Suppressor macrophage (primary cell): Measurements from ENCODE around the gene SUMF1.

ENCODE experiments used
- DNase-seq, 4 experiments: peaks; one replicate each; pipeline ENCODE4 v3.0.0-alpha.2; 2020 to 2022

SUMF1 gene

DNA sequence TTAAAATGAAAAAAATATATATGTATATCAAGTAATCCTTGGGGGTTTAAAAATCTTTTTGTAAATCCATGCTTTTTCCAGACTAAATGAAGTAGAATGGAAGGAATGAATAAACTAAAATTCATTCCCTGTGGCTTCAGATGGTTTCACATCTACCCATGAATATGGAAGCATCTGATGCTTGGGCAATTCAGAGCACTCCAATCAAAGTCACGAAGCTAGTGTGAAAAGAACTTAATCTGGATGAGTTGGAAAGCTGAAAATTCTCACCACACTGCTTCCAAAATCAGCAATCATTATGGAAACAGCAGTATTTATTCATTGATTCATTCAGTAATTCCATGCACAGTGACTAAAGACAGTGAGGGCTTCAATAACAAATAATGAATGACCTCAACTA lies 55.2 kb downstream of the SUMF1 start:
- DNase-seq, result no peak

DNA sequence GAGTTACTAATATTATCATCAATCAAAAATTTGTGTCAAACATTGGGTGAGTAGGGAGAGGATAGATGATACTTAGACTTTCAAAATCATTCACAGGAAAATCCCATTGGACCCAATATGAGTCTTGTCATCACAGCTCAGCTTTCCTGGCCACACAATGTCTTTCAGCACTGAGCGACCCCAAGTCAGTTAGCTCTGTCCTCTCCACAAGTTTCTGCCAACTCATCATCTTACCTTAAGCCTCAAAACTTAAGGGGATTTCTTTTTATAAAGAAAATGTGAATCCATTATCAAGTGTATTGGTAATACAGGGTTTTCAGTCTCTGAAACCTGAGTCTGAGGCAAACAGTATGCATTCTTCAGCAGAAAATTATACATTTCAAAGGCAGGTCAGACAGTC lies 55.8 kb downstream of the SUMF1 start:
- no peak for DNase-seq

DNA sequence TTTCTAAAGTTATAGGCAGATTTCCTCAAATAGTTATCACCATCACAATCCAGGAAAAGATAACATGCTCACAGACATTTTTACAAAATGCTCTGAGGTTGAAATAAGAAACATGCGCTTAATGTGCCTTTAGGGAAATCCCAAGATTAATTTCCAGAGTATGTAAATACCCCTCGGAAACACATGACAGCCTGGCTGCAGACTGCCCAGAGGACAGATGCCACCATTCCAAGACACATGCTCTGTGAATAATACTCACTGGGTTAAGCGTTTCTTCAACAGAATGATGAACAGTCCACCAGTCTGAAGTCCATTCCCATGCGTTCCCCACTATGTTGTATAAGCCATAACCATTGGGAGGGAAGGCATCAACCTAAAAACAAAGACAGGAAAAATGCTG lies 56.5 kb downstream of the SUMF1 start:
- DNase-seq, result no peak

DNA sequence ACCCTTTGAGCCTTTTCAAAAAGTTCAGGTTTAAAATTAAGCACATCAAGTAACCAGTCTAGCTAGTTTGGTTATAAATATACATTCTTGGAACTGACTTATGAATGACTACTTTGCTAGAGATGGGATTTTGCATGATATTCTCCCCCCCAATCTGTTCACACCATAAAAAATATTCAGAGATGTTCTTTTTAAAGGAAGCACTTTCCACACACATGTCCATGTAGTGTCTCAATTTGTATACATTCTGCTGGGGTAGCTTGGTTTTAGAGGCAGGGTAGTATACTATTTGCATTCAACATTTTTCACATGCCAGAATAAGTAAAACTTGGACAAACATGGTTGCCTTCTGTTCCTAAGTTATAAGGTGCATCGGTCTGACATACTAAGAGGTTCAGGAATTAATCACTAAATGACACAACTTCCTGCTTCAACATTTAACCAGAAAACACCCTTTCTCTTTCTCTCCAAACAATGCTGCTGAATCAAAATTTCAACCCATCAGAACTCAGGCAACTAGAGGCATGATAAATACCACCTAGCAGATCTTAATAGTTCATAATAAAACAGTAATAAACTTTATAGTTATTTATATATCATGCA lies 57.0 kb downstream of the SUMF1 start:
- DNase-seq, result no peak

DNA sequence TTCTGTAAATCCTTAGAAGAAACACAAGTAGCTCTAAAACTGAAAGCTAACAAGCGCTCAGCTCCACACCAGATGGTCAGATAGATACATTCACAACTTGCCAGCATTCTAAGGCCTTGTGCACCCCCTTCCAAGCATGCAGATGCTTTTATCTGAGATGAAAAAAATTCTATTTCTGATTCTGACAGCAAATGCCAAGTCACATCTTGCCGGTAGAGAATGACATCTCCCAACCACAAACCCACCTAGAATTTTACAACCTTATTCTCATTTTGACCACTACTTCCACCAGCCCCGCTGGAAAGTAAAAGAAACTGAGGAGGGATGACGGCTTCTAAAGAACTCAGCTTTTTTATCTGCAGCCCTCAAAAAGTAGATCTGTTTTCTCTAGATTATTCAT lies 57.7 kb downstream of the SUMF1 start:
- no peak for DNase-seq

DNA sequence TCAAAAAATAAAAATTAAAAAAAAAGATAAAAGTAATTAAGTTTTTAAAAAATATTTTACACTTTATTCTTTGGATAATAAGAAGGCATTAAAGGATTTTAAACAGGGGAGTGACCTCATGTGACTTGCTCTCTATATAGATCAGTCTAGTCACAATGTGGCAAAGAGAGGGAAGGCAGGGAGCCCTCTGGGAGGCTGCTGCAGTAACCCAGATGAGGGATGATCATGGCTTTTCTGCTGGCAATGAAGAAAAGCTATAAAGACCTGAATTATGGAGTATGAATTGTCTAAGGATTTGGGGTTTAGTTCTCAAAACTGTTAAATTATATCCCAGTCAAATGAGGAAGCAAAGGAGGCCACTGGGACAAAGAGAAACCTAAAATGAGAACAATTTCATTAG lies 58.1 kb downstream of the SUMF1 start:
- DNase-seq, result peak in 3 of 4 experiments; percentile 18 to 42 (median 18)

DNA sequence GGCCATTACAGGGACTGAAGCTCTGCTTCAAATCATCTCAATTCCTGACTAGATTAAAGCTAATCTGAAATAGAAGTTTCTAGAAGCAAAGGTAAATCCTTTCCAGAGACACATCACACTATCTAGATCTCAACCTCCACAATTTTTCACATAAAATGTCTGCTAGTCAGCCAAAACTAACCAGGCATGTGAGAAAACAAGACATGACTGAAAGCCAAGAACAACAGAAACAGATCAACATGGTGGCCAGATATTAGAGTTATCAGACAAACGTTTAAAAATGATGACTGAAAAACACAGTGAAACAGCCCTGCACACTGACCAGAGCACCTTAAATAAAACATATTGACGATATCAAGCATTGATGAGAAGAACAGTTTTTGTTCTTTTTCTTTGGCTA lies 59.1 kb downstream of the SUMF1 start:
- no peak for DNase-seq

DNA sequence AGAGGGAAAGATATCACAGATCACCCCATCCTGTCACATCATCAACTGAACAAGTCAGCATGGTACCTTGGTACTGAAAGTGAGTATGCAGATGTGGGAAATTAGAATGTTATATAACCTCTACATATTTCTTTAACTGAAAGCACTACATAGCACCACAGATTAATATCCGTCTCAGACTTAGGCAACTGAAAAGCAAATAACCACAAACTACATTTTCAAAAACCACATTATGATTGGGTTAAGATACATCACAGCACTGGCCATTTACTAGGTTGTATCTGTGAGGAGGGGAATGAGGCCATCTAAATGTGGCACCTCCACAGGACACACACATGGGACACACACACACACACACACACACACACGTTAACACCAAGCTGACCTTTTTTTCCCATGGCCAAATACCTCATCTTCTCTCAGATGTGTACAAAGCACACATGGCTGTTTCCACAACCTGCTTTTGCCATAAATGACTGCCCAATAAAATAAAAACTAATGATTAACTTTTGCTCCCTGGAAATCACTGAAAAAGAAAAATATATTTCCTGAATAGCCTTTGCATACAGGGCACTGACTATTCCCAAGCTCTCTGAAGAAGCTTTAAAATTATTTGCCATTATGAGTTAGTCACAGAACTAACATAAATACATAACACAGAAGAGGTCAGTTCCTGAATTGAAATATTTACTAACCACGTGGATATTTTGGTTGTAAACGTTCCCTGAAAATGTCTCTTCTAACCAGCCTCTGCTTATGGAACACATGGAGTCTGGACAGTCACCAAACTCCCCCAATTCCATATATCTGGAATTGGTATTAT lies 60.1 kb downstream of the SUMF1 start:
- DNase-seq, result no peak

DNA sequence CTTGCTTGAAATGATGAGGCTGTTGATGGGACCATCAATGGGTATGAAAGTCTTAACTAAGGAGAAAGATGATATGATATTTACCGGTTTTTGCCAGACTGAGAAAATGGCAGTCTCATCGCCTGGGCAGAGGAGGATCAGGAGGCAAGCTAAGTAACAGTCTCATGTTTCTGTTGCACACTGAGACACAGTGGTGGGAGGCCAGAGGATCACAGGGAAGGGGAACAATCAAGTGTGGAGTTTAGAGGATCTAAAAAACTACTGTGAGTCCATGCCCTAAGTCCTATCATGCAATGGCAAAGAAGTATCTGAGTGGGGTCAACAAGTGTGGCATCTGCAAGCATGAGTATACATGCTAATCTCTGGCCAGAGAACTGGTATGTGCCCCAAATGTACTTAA lies 62.2 kb downstream of the SUMF1 start:
- peak in 3 of 4 experiments; percentile 37 to 46 (median 44) for DNase-seq

DNA sequence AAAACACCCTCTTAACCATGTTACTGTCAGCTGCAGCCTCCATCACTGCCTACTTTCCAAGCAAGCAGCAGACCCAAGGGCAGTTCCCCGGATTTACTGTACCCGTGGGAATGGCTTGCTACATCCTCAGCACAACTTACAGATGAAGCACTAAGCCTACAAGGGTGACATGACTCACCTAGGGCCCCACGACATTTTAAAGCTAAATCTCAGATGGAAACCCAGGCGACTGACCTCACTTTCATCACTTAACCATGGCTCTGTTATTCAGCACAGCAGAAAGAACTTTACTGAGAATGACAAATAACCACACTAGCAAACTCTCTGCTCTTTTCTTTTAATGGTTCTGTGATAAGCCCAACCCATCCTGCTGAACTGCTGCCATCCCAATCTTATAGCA lies 65.6 kb downstream of the SUMF1 start:
- DNase-seq, result no peak

DNA sequence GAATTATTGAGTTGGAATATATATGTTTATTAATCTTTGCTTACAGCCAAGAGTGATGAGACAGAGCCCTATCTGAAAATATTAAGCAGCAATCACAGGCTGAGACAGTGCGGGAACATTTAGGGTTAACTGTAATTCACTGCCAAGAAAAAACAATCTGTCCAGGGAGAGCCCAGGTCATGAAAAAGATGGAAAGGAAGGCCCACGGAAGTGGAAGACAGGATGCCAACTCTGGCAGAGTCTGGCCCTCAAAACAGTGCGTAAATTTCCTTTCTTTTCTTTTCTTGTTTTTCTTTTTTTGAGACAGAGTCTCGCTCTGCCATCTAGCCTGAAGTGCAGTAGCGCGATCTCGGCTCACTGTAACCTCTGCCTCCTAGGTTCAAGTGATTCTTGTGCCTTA lies 67.6 kb downstream of the SUMF1 start:
- DNase-seq, result no peak

DNA sequence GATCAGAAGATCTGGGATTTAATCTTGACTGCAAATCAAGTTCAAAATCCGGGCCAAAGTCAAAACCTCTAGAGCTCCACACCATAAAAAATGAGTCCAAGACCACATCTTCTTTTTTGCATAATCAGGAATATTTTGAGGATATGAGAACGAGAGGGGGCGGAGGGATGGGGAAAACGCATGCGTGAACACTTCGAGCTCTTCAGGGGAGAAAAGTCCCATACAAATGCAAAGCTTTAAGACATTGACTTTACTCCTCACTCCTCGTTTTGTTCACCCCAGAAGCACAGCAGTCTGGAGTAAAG lies 68.2 kb downstream of the SUMF1 start:
- DNase-seq, result no peak

DNA sequence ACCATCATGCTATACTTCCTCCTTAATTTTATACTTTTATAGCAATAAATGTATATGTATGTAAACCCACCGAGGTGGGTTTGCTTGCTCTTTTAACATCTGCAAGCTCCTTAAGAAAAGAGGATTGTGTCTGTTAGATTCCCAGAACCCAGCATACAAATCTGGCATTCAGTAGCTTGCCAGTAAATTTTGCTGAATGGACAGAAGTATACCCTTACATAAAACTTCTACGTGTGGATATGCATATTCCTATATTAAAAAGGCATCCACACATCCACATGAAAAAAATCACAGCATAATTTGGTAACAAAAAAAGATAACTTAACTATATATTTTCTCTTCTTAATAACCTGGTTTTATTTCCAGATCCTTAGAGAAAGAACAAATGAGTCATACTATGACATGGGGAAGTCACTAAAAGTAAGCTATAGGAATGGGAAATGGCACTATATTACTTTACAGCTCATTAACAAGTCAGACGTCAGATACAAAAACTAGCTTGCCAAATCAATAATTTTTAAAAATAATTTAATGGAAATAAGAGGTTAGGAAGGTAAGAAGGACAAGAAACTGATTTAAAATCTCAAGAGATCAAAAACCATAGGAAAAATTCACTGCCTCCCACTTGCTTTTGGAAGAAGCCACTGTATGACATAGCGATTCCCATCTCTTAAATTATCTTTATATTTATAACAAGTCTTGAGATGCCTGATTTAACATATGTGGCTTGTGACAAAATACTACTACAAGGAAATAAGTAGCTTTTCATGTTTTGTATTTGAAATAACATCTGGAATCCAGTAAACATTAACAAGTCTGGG lies 68.7 kb downstream of the SUMF1 start:
- peak in 2 of 4 experiments; percentile 56 to 61 for DNase-seq

DNA sequence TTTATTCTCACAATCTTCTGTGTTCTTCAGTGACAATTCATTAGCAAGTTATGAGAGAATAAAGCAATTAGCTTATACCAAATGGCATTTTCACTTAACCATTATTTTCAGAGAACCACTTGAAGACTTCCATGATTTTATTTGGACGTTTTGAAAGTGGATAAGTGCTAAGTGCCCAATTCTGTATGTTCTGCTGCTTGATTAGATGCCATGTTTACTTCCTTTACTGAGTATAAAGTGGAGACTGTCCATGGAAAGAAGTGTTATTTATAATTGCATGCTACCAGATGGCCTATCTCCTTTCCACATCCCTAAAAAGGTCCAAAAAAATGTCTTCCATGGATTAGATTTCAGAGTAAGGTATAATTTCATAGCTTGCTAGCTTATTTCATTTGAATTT lies 69.6 kb downstream of the SUMF1 start:
- no peak for DNase-seq

DNA sequence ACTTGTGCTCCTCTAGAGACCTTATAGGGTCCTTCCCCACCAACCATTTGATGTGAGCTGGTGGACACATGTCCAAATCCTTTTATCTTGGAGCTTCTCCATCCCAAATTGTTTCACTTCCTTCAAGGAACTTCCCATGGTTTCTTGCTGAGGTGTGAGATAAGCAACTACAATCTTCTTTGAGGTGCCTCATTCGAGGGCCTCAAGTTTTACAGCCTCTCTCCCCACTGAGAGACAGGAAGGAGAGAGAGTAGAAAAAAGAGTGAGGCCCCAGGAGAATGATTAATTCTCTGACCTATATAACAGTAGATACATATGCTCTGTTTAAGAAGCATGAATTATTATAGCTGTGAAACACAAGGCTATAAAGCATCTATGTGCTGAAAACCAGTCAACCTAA lies 70.5 kb downstream of the SUMF1 start:
- DNase-seq, result no peak

DNA sequence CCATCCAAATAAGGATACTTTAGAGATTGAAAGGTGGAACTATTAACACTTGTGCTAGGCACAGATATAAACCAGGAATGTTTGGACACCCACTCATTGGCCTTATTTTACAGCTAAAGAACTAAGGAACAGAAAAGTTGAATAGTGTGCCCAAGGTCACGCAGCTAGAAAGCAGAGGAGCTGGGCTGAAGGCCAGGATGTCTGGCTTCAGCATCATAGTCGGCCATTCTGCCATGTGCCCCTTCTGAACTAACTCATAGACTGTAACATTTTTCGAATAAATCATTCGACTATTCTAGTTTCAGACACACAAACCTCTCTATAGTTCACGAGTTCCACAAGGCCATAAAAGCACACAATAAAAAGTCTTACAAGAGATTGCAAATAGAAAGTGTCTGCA lies 71.1 kb downstream of the SUMF1 start:
- no peak for DNase-seq

DNA sequence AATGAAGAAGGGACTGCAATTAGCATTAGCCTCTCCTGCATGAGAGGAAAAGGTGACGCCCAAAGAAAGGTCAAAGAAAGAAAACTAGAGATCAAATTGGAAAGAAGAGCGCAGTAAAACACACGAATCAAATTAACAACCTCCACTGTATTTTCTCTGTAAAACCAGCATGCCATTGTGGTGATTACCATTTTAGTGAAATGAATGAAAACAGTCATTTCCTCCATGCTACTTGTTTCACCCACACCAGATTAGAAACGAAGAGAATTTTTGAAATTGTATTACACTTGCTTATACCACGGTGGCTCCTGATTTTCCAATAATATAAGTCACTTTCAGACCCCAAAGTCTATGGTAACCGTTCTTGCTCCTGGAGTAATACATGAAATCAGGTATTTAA lies 71.6 kb downstream of the SUMF1 start:
- no peak for DNase-seq

DNA sequence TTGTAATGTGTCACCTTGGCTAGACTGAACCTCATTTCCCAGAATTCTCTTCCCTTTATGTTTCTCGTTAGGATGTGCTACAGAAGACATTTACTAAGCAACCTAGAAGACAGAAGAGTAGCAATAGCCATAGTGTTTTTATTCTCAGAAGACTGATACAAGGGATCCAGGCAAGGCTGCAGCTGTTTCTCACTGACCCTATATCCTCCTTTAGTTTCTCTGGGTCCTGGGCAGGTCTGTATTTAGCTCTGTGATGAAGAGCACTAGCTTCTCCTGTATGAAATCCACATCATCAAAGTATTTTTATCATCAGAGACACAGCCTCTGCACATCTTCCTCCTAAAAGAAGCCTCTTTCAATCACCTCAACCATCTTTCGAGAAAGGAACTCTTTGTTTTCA lies 72.5 kb downstream of the SUMF1 start:
- no peak for DNase-seq

DNA sequence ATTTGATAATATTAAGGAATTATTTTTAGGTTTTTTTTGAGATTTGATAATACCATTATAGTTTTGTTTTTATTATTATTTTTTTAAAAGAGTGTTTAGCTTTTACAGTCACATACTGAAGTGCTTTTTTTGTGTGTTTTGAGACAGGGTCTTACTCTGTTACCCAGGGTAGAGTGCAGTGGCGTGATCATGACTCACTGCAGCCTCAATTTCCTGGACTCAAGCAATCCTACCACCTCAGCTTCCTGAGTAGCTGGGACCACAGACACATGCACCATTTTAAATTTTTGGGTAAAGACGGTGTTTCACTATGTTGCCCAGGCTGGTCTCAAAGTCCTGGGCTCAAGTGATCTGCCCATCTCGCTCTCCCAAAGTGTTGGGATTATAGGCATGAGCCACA lies 73.0 kb downstream of the SUMF1 start:
- DNase-seq, result peak; percentile 48 to 71 (median 66)

DNA sequence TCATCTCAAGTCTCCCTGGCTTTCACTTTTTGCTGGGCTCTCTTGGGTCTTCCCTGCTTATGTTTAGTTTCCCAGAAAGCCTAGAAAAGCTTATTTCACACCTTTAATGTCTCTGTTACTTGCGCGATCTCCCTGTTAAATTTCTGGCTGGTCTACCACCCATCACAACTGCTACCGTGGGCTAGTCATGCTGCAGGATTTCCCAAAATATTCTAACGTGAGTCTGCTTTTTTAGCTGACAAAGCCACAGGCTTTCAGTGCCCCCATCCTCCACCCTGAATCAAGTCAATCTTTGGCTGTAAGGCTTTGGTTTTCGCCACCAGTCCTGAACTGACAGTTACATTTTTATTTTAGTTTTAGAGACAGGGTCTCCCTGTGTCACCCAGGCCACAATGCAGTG lies 74.1 kb downstream of the SUMF1 start:
- DNase-seq, result no peak

DNA sequence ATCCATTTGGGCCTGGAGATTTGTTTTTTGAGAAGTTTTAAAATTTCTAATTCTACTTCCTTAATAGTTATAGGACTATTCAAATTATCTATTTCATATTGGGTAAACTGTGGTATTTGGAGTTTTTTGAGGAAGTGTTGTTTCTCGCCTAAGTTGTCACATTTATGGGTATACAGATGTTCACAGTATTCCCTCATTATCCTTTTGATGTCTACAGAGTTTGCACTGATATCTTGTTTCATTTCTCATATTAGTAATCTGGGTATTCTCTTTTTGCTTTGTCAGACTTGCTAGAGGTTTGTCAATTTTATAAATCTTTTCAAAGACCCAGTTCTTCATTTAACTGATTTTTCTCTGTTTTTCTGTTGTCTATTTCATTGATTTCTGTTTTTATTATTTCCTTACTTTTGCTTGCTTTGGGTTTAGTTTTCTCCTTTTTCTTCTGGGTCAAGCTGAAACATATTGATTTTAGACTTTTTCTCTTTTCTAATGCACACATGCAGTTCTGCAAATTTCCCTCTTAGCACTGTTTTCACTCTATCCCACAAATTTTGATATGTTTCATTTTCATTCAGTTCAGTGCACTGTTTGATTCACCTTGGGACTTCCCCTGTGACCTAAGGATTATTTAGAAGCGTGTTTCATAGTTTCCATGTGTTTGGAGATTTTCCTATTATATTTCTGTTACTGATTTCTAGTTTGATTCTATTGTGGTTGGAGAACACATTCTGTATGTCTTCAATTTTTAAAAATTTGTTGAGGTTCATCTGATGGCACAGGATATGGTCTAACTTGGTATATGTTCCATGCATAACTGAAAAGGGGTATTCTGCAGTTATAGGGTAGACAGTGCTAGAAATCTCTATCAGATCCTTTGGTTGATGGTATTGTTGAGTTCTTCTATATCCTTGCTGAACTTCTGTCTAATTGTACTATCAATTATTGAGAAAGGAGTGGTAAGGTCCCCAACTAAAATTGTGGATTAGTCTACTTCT lies 79.6 kb downstream of the SUMF1 start:
- DNase-seq, result peak in 2 of 4 experiments; percentile 2 to 11

DNA sequence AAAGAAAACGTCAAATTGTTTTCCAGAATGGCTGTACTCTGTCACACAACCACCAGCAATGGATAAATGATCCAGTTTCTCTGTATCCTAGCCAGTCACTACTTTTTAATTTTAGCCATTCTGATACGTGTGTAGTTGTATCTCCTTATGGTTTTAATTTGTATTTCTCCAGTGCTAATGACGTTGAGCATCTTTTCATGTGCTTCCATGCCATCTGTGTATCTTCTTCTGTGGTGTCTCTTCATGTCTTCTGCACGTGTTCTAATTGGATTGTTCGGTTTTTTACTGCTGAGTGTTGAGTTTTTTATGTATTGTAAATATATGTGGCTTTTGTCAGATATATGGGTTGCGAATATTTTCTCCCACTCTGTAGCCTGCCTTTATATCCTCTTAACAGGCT lies 81.9 kb downstream of the SUMF1 start:
- no peak for DNase-seq

DNA sequence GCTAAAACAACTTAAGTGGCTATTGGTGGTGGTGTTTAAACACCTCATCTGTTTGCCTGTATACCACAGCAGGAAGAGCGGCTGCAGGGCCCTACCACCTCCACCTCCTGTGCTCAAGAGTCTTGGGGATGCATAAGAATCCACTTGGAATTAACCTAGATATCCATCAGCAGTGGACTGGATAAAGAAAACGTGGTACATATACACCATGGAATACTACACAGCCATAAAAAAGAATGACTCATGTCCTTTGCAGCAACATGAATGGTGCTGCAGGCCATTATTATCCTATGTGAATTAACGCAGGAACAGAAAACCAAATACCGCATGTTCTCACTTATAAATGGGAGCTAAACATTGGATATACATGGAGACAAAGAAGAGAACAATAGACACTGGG lies 87.1 kb downstream of the SUMF1 start:
- DNase-seq, result no peak
